ENCODE results near the gene MRPL4. TPM values are rescaled to one million over a fixed set of nuclear protein-coding genes. Genes with fewer than 3 reads are reported as not detected.
A peak's percentile ranks its signal among the peaks of the same experiment; 100 is the strongest.

Gene MRPL4
- total and polyA plus RNA-seq, 2 of the 13 experiments (the other 11 are each of a cell fraction or from before 2014, with no cell fraction given) = 40.6 to 42.5 TPM

DNA sequence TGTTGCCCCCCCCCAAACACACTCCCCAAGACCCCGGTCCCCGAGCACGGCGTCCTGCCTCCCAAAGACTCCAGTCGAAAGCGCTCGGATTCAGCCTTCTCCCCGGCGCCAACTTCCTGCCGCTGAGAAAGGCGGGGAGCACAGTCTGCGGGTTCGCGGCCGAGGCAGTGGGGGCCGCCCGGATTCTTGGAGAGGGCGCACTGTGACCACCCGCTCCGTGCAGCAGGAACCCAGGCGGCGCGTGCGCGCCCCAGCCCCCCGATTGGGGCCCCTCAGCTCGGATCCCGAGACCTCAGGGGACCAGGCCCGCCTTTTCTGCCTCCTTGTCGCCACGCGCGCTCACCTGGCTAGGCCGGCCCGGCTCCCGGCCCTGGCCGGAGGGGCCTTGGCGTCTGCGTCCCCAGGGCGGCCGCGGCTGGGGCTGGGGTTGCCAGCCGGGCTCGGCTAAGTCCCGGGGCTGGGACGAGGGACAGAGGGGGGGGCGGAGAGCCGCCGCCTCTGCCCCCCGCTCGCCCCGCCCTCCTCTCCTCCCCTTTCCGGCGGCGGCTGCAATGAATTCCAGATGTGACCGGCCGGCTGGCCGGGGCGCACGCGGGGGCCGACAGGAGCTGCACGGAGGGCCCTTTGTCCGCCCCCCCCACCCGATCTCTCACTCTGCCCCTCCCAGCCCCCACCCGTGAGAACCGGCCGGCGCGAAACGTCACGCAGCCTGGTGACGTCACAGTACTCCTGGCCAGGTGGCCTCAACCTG, 21.0 kb upstream of the MRPL4 start, which contains the start of gene S1PR2 (continued):
- TF ChIP-seq YEATS4 (CRISPR knock-in tag; IDR thresholded peaks at IDR 0.05; ENCODE audit: borderline replicate concordance) (peak; percentile 44; the same call in 1 of the 2 replicates), SYNCRIP (IDR thresholded peaks at IDR 0.05; ENCODE audit: insufficient read depth, low read depth, low read length) (no peak), E2F2 (CRISPR knock-in tag; IDR thresholded peaks at IDR 0.05; ENCODE audit: borderline replicate concordance) (no peak), ZNF367 (CRISPR knock-in tag; IDR thresholded peaks at IDR 0.05; ENCODE audit: borderline replicate concordance) (no peak), HCFC1 (IDR thresholded peaks at IDR 0.05; ENCODE audit: low read depth, low read length) (no peak), CCAR2 (optimal IDR thresholded peaks at IDR 0.05; ENCODE audit: low read depth, low read length) (no peak), ZNF501 (CRISPR knock-in tag; IDR thresholded peaks at IDR 0.05) (no peak), ZNF326 (CRISPR knock-in tag; IDR thresholded peaks at IDR 0.05; ENCODE audit: borderline replicate concordance) (no peak), ZNF724P (CRISPR knock-in tag; IDR thresholded peaks at IDR 0.05; ENCODE audit: borderline replicate concordance) (no peak), RFX5 (IDR thresholded peaks at IDR 0.05; ENCODE audit: low read depth, low read length) (no peak), ZNF143 (CRISPR knock-in tag; IDR thresholded peaks at IDR 0.05) (no peak), ETV5 (CRISPR knock-in tag; IDR thresholded peaks at IDR 0.05; ENCODE audit: borderline replicate concordance) (0 out of 2 replicates have a peak, but pooled peaks have one; percentile 13), HOXA3 (CRISPR knock-in tag; IDR thresholded peaks at IDR 0.05) (peak; percentile 40; the same call in 1 of the 2 replicates), ZNF761 (CRISPR knock-in tag; conservative IDR thresholded peaks at IDR 0.05) (0 out of 2 replicates have a peak, but pooled peaks have one; percentile 36), TFAP4 (IDR thresholded peaks at IDR 0.05; ENCODE audit: borderline replicate concordance, low read depth) (no peak), ZNF883 (CRISPR knock-in tag; IDR thresholded peaks at IDR 0.05; ENCODE audit: not compliant biosample characterization) (no peak), RAD21 (CRISPR knock-in tag; IDR thresholded peaks at IDR 0.05) (no peak), ZNF737 (CRISPR knock-in tag; IDR thresholded peaks at IDR 0.05; ENCODE audit: borderline replicate concordance) (no peak), AGO2 (optimal IDR thresholded peaks at IDR 0.05; ENCODE audit: low read depth, low read length) (no peak), CERS6 (CRISPR knock-in tag; IDR thresholded peaks at IDR 0.05) (no peak), FOXO1 (CRISPR knock-in tag; IDR thresholded peaks at IDR 0.05) (no peak)
- TF ChIP-seq, protein P1, sequence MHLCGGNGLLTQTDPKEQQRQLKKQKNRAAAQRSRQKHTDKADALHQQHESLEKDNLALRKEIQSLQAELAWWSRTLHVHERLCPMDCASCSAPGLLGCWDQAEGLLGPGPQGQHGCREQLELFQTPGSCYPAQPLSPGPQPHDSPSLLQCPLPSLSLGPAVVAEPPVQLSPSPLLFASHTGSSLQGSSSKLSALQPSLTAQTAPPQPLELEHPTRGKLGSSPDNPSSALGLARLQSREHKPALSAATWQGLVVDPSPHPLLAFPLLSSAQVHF (CRISPR knock-in tag; IDR thresholded peaks at IDR 0.05) = no peak
- TF ChIP-seq, protein P2, sequence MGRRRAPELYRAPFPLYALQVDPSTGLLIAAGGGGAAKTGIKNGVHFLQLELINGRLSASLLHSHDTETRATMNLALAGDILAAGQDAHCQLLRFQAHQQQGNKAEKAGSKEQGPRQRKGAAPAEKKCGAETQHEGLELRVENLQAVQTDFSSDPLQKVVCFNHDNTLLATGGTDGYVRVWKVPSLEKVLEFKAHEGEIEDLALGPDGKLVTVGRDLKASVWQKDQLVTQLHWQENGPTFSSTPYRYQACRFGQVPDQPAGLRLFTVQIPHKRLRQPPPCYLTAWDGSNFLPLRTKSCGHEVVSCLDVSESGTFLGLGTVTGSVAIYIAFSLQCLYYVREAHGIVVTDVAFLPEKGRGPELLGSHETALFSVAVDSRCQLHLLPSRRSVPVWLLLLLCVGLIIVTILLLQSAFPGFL (CRISPR knock-in tag; IDR thresholded peaks at IDR 0.05) = no peak

Measured in HepG2 (cell line).